RWPE1 (cell line): ENCODE measurements around the gene SHC2.
"Not testable (repeated sequence)": the region's sequence is repeated elsewhere in the genome, so short reads cannot be mapped to it uniquely, and the experiment has no call there.

Source experiments
- CTCF ChIA-PET: fragments of 350-600 bp; sonication (Branson Sonifier 250); formaldehyde crosslinking; extraction: SDS; loops from one replicate; lab custom pipeline; 2021; lab: Yijun Ruan, JAX
- POLR2A ChIA-PET: fragments of 400-600 bp; formaldehyde crosslinking; extraction: SDS; loops from one replicate; lab custom pipeline; 2020; ENCODE audit warnings: antibody characterized with exemption; ENCODE audit not compliant: low non-redundant PET; lab: Yijun Ruan, JAX
- DNase-seq: peaks from one replicate; pipeline ENCODE4 v3.0.0; 2012; ENCODE audit warnings: low spot score
- H3K27ac ChIP-seq: fragments of 450-650 bp; 2 replicates; pipeline ENCODE4 v1.5.1; 2017
- TF ChIP-seq, protein P1 (sequence below): fragments of 450-650 bp; conservative IDR thresholded peaks from 2 replicates; pipeline ENCODE4 v1.5.1; 2017; ENCODE audit warnings: low read depth, mild to moderate bottlenecking

SHC2 gene

DNA sequence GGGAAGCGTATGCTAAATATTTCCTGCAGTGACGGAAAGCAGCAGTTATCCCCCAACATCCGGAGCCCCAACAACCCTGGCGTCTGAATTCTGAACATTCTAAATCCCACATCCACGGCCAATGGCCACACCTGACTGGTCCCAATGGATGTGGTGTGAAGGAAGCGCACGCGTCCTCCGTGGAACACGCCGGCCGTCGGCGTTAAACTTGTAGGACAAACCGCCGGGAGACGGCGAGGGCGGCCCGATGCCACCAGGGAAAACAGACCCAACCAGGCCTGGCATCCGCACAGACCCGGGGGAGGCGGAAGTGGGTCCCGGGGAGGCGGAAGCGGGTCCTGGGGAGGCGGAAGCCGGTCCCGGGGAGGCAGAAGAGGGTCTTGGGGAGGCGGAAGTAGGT lies 3.2 kb downstream of the SHC2 start:
- CTCF ChIA-PET: no interaction called here
- no peak for DNase-seq
- no peak overlapping the region for H3K27ac ChIP-seq
- TF ChIP-seq, protein P1, sequence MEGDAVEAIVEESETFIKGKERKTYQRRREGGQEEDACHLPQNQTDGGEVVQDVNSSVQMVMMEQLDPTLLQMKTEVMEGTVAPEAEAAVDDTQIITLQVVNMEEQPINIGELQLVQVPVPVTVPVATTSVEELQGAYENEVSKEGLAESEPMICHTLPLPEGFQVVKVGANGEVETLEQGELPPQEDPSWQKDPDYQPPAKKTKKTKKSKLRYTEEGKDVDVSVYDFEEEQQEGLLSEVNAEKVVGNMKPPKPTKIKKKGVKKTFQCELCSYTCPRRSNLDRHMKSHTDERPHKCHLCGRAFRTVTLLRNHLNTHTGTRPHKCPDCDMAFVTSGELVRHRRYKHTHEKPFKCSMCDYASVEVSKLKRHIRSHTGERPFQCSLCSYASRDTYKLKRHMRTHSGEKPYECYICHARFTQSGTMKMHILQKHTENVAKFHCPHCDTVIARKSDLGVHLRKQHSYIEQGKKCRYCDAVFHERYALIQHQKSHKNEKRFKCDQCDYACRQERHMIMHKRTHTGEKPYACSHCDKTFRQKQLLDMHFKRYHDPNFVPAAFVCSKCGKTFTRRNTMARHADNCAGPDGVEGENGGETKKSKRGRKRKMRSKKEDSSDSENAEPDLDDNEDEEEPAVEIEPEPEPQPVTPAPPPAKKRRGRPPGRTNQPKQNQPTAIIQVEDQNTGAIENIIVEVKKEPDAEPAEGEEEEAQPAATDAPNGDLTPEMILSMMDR: no peak
- POLR2A ChIA-PET: no interaction called here

DNA sequence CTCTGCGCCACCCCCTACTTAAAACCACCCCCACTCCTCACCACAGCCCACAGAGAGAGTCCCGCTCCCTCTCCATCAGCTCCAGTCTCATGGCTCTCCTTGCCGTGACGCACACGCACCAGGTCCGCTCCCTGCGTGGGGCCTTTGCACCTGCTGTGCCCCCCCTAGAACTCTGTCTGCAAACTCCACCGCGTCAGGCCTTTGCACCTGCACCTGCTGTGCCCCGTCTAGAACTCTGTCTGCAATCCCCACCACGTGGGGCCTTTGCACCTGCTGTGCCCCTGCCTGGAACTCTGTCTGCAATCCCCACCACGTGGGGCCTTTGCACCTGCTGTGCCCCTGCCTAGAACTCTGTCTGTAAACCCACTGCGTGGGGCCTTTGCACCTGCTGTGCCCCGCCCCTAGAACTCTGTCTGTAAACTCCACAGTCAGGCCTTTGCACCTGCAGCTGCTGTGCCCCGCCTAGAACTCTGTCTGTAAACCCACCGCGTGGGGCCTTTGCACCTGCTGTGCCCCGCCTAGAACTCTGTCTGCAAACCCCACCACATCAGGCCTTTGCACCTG lies 4.2 kb downstream of the SHC2 start:
- no peak for DNase-seq
- CTCF ChIA-PET: no interaction called here

DNA sequence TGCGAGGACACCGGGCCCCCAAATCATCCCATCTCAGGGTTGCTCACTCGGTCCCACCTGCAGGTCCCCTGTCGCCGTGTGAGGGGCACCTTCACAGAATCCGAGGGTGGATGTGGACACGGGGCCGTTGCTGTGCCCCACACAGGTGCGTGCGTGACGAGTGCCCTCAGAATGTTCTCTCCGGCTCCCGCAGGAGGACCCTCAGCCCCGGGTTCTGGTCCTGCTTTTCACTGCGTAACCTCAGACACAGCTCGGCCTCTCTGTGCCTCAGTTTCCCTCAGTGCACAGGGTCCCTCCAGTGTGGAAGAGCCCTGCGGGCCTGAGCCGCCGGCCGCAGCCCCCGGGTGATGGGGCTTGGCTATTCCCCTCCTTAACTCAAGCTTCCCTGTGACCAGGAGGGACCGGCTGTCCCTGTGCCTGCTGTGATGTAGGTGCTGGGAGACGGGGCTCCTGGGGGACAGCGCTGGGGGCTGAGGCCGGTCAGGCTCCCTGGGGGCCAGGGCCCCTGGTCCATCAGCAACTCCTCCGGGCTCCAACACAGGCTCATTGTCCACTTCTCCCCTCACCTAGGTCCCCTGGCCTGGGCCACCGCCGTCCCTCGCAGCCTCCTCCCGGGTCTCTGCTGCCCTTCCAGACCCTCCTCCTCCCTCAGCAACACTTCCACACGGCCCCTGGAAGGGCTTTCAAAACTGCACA lies 4.8 kb downstream of the SHC2 start:
- TF ChIP-seq, protein P1: no peak
- CTCF ChIA-PET: no interaction called here
- no peak overlapping the region for H3K27ac ChIP-seq
- POLR2A ChIA-PET: no interaction called here
- DNase-seq: no peak

More for the DNA sequence above, 4.2 kb downstream of the SHC2 start:
- POLR2A ChIA-PET: no interaction called here
- TF ChIP-seq, protein P1: no peak
- no peak overlapping the region for H3K27ac ChIP-seq

DNA sequence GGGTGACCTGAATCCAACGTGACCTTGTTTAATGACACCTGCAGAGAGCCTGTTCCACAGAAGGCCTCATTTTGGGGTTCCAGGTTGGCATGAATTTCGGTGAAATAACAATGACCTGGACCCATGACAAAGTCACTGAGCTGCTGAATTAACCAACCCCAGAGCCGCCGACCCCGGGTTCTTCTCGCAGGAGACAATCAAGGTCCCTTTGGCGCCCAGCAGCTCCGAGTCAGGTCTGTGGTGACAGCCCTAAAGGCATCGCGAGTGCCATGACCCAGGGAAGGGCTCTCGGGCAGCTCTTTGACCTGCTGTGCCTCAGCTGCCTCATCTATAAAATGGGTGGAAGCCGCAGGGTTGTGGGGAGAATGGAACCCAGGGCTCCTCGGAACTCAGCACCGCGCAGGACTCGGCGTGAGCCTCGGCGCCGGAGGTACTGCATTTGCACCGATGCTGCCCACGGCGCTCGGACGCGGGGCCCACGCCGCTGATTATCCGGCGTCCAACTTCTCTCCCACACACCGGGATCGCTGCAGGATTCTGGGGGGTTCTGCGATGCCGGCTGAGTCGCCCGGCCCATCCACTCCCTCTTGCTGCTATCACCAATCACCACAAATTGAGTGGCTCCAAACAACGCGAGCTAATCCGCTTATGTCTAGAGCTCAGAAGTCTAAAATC lies 5.7 kb downstream of the SHC2 start:
- ChIA-PET POLR2A (no interaction called here), CTCF (no interaction called here)
- no peak overlapping the region for H3K27ac ChIP-seq
- no peak for DNase-seq
- TF ChIP-seq, protein P1: no peak

DNA sequence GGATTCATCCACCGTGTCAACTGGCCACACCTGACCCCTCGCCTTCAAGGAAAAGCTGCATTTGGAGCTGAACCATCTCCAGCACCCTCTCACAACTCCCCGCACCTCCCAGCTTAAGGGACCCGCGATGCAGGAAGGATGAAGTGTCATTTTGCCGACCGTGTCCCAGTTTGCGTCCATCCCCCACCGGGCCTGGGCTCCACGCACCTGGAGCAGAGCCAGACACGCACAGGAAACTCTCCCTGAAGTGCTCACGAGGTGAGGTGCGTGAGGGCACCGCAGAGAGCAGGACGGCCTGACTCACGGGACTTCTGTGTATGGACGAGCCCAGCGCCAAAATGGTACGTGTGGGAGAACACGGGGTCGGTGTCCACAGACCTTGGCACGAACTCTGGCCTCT lies 7.2 kb downstream of the SHC2 start:
- TF ChIP-seq, protein P1: no peak
- POLR2A ChIA-PET: no interaction called here
- no peak for DNase-seq
- H3K27ac ChIP-seq: no peak overlapping the region
- CTCF ChIA-PET: no interaction called here

DNA sequence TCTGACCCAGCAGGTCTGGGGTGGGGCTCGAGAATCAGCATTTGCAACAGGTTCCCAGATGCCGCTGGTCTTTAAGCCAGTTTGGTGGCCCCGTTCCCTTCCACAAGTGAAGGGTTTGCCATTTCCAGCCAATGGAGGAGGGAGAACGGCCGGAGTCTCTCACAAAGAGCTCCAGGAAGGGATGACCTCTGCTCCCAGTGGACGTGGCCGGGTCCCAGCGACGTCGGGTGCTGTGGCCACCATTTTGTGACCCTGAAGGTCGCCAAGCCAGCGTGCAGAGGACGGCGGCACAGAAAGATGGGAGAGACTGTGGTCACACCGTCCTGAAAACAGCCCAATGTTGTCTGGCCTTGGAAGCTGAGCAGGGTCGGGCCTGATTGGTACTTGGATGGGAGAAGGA lies 8.0 kb downstream of the SHC2 start:
- ChIA-PET CTCF (no interaction called here), POLR2A (no interaction called here)
- no peak overlapping the region for H3K27ac ChIP-seq
- DNase-seq: no peak
- TF ChIP-seq, protein P1: no peak

DNA sequence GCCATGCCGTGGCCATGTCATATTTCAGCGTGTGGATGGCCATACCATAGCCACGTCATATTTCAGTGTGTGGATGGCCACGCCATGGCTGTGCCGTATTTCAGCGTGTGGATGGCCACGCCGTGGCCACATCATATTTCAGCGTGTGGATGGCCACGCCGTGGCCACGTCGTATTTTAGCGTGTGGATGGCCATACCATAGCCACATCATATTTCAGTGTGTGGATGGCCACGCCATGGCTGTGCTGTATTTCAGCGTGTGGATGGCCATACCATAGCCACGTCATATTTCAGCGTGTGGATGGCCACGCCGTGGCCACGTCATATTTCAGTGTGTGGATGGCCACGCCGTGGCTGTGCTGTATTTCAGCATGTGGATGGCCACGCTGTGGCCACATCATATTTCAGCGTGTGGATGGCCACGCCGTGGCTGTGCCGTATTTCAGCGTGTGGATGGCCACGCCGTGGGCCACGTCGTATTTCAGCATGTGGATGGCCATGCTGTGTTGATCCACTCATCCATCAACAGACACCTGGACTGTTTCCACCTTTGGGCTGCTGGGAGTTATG lies 9.8 kb downstream of the SHC2 start:
- not testable (repeated sequence) for H3K27ac ChIP-seq

More for the DNA sequence above, 9.8 kb downstream of the SHC2 start:
- CTCF ChIA-PET, POLR2A ChIA-PET, DNase-seq: not testable (repeated sequence)
